ENCODE measurements around the gene CCR7.

Gene CCR7, protein sequence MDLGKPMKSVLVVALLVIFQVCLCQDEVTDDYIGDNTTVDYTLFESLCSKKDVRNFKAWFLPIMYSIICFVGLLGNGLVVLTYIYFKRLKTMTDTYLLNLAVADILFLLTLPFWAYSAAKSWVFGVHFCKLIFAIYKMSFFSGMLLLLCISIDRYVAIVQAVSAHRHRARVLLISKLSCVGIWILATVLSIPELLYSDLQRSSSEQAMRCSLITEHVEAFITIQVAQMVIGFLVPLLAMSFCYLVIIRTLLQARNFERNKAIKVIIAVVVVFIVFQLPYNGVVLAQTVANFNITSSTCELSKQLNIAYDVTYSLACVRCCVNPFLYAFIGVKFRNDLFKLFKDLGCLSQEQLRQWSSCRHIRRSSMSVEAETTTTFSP

GRCh38 chr17:40564883-40565768 lies at the start of gene CCR7:
CCR7 (minus strand) TSS chr17:40565472; CDS start chr17:40565409, 63 bp downstream.
- DNase-seq (ENCODE audit: low read depth) = peak; percentile 74

- no peak for DNase-seq (ENCODE audit: low read depth)
Observed at GRCh38 chr17:40614431-40615067, 49.3 kb upstream of the CCR7 start.

- no peak for DNase-seq (ENCODE audit: low read depth)
Observed at GRCh38 chr17:40613467-40614154, 48.3 kb upstream of the CCR7 start.

GRCh38 chr17:40612599-40613244 lies 47.5 kb upstream of the CCR7 start:
- peak; percentile 38 for DNase-seq (ENCODE audit: low read depth)

- DNase-seq (ENCODE audit: low read depth) = no peak
Observed at GRCh38 chr17:40611840-40612474, 46.7 kb upstream of the CCR7 start.

GRCh38 chr17:40610359-40610758 lies 45.1 kb upstream of the CCR7 start:
- no peak for DNase-seq (ENCODE audit: low read depth)

DNA sequence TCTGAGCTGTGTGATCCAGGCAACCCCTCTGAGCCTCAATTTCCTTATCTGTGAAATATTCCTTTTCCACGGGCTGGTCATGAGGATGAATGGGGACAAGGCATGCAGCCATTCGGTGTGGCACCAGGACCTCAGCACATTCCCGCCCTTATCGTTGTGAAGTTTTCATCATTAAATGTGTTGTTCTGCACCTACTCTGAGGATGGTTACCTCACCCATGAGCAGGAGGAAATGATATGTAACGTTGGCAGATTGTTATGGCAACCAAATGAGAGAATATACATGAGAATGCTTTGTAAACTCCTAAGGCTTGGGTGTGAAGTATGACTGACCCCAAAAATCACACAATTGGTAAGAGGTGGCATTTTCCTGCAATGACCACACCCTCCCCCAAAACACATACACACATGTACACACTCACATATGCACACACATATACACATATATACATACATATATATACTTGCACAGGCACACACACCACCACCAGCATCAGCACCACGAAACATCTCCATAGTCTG lies 42.8 kb upstream of the CCR7 start:
- no peak for DNase-seq (ENCODE audit: low read depth)

GRCh38 chr17:40607641-40608040 lies 42.4 kb upstream of the CCR7 start:
- DNase-seq (ENCODE audit: low read depth) = no peak

GRCh38 chr17:40606548-40607353 lies 41.5 kb upstream of the CCR7 start:
- DNase-seq (ENCODE audit: low read depth) = no peak

- peak; percentile 51 for DNase-seq (ENCODE audit: low read depth)
Observed at GRCh38 chr17:40605306-40605705, 40.0 kb upstream of the CCR7 start.

GRCh38 chr17:40604327-40605080 lies 39.2 kb upstream of the CCR7 start:
- DNase-seq (ENCODE audit: low read depth) = no peak

GRCh38 chr17:40602445-40603443 lies 37.5 kb upstream of the CCR7 start:
- peak; percentile 62 for DNase-seq (ENCODE audit: low read depth)

- DNase-seq (ENCODE audit: low read depth) = no peak
Observed at GRCh38 chr17:40600486-40601046, 35.3 kb upstream of the CCR7 start.

DNA sequence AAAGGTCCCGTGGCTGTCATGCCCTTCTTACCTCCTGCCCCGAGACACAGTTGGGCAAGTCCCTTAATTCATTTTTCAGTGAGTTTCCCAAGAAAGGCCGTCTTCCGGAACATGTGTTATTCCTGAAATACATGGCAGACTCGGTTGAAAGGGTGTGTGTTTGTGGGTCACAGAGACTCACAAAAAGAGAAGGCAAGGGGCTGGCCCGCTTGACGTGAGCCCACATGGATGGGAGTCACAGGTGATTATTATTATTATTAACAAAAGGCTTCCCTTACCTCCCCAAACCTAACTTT lies 34.1 kb upstream of the CCR7 start:
- DNase-seq (ENCODE audit: low read depth) = no peak

- DNase-seq (ENCODE audit: low read depth) = peak; percentile 74
Observed at GRCh38 chr17:40598619-40599467, 33.6 kb upstream of the CCR7 start.

- DNase-seq (ENCODE audit: low read depth) = no peak
Observed at GRCh38 chr17:40598301-40598618, 33.0 kb upstream of the CCR7 start.

All from stimulated activated CD8-positive, alpha-beta memory T cell treated with anti-CD3 and anti-CD28 coated beads, Interleukin-4, amount 100 ng/mL, for 24 hours (primary cell).